Parathyroid adenoma (tissue), 2 donors: ENCODE data around the gene GJD3.
A peak's percentile ranks its signal among the peaks of the same experiment; 100 is the strongest.

Experiments
- H2AFZ ChIP-seq: fragments of 300-600 bp; sonication (generic); one replicate; pipeline ENCODE4 v1.7.0; 2017; ENCODE audit warnings: antibody characterized with exemption, mild to moderate bottlenecking
- H3K27ac ChIP-seq: fragments of 300-600 bp; sonication (generic); one replicate; pipeline ENCODE4 v1.7.0; 2017
- H3K27me3 ChIP-seq: fragments of 300-600 bp; sonication (generic); one replicate; pipeline ENCODE4 v1.7.0; 2017; ENCODE audit warnings: low read length; ENCODE audit not compliant: control insufficient read depth, insufficient read depth
- H3K36me3 ChIP-seq: fragments of 300-600 bp; sonication (generic); one replicate; pipeline ENCODE4 v1.7.0; 2017; ENCODE audit warnings: low read length; ENCODE audit not compliant: control insufficient read depth, insufficient read depth
- H3K4me1 ChIP-seq: fragments of 300-600 bp; sonication (generic); one replicate; pipeline ENCODE4 v1.7.0; 2017; ENCODE audit warnings: control low read depth
- H3K4me2 ChIP-seq: fragments of 300-600 bp; sonication (generic); one replicate; pipeline ENCODE4 v1.7.0; 2017; ENCODE audit warnings: low read length
- H3K4me3 ChIP-seq: fragments of 300-600 bp; sonication (generic); one replicate; pipeline ENCODE4 v1.7.0; 2017; ENCODE audit warnings: low read depth, low read length
- H3K79me2 ChIP-seq: fragments of 300-600 bp; sonication (generic); one replicate; pipeline ENCODE4 v1.7.0; 2017; ENCODE audit warnings: control low read depth
- H3K9ac ChIP-seq: fragments of 300-600 bp; sonication (generic); one replicate; pipeline ENCODE4 v1.7.0; 2017; ENCODE audit warnings: mild to moderate bottlenecking
- H3K9me3 ChIP-seq: fragments of 300-600 bp; sonication (generic); one replicate; pipeline ENCODE4 v1.7.0; 2017; ENCODE audit warnings: low read length; ENCODE audit not compliant: control insufficient read depth
- TF ChIP-seq, protein P1 (sequence below): fragments of 300-600 bp; sonication (generic); IDR thresholded peaks from one replicate; pipeline ENCODE4 v1.7.0; 2017; ENCODE audit warnings: antibody characterized with exemption, mild to moderate bottlenecking
- donor health status: primary hyperparathyroidism.

Gene GJD3

DNA sequence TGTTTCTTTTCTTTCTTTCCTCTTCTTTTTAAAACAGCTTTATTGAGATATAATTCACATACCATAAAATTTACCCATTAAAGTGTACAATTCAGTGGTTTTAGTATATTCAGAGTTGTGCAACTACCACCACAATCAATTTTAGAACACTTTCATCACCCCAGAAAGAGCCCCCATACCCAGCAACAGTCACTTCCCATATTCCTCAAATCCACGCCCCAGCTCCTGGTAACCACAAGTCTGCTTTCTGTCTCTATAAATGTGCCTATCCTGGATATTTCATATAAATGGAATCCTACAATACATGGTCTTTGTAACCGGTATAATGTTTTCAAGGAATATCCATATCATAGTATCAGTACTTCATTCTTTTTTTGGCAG, 36.2 kb downstream of the GJD3 start:
- Histone ChIP-seq H3K9me3 (no peaks in the 10 kb centered on the region), H3K4me3 (no peak overlapping the region), H3K4me2 (no peak overlapping the region), H3K79me2 (peaks cover 12% of the 10 kb centered on the region), H3K4me1 (peaks cover 48% of the 10 kb centered on the region), H3K27ac (peak overlapping the region; percentile 27), H3K36me3 (no peaks in the 10 kb centered on the region), H3K9ac (no peak overlapping the region), H3K27me3 (no peaks in the 10 kb centered on the region), H2AFZ (no peak overlapping the region)
- TF ChIP-seq, protein P1, sequence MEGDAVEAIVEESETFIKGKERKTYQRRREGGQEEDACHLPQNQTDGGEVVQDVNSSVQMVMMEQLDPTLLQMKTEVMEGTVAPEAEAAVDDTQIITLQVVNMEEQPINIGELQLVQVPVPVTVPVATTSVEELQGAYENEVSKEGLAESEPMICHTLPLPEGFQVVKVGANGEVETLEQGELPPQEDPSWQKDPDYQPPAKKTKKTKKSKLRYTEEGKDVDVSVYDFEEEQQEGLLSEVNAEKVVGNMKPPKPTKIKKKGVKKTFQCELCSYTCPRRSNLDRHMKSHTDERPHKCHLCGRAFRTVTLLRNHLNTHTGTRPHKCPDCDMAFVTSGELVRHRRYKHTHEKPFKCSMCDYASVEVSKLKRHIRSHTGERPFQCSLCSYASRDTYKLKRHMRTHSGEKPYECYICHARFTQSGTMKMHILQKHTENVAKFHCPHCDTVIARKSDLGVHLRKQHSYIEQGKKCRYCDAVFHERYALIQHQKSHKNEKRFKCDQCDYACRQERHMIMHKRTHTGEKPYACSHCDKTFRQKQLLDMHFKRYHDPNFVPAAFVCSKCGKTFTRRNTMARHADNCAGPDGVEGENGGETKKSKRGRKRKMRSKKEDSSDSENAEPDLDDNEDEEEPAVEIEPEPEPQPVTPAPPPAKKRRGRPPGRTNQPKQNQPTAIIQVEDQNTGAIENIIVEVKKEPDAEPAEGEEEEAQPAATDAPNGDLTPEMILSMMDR: no peak

DNA sequence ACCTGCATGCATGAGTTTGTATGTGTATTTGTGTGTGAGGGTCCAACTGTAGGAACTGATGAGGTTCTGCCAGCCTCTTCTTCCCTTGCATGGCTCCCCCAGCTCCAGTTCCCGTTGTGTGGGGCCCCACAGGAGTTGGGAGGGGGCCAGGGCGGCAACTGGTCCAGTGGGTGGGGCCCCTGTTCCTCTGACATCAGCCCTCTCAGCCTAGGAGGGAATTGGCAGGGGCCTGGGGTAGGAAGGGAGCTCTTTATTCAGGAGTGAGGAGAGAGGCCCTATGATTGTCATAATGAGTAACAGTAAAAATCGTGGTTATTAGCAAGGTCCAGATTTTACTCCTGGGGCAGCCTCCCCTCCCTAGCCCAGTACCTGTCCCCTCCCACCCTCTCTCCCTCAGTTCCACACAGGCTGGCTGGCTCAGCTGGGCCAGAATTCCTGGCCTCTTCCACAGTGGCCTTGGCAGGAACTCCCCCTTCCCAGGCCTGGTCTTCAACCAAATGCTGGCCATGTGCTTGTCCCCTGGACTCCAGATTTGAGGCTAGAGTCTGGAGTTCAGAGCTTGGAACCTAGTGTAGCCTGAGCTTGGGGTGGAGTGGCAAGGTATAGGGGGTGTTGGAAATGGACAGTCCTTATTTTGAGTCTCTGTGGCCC, 36.7 kb downstream of the GJD3 start:
- no peak overlapping the region for H3K4me3 ChIP-seq

DNA sequence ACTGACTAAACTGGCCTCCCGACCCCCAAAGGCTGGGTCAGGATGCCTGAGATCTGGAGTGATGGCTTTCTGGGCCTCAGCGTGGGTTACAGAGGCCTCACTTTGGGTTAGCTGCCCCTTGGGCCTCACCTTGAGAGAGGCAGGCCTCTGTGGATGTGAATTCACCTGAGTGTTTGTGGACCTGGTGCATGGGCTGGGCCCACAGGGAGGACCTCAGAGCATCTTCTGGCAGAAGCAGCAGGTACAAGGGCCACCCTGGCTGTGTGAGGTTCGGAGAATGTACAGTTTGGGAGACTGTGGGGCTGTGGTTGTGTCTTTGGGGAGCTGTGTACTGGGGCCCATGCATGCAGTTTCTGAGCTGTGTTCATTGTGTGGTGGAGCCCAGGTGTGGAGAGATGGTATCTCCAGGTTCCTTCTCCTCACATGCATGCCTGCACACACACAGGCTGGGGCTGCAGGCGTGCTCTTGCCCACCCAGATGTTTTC, 37.2 kb downstream of the GJD3 start:
- Histone ChIP-seq H3K36me3 (no peaks in the 10 kb centered on the region), H3K27ac (peak overlapping the region; percentile 60), H3K4me3 (no peak overlapping the region), H3K9me3 (no peaks in the 10 kb centered on the region), H3K27me3 (no peaks in the 10 kb centered on the region), H3K9ac (no peak overlapping the region), H3K4me1 (peaks cover 52% of the 10 kb centered on the region), H3K79me2 (peaks cover 19% of the 10 kb centered on the region), H3K4me2 (peak overlapping the region; percentile 22), H2AFZ (no peak overlapping the region)
- TF ChIP-seq, protein P1: no peak

More for the DNA sequence above, 36.7 kb downstream of the GJD3 start:
- Histone ChIP-seq H3K9ac (no peak overlapping the region), H3K4me1 (peaks cover 51% of the 10 kb centered on the region), H3K9me3 (no peaks in the 10 kb centered on the region), H3K27ac (peak overlapping the region; percentile 27), H3K27me3 (no peaks in the 10 kb centered on the region), H3K79me2 (peaks cover 14% of the 10 kb centered on the region), H2AFZ (no peak overlapping the region), H3K36me3 (no peaks in the 10 kb centered on the region), H3K4me2 (no peak overlapping the region)
- TF ChIP-seq, protein P1: no peak

DNA sequence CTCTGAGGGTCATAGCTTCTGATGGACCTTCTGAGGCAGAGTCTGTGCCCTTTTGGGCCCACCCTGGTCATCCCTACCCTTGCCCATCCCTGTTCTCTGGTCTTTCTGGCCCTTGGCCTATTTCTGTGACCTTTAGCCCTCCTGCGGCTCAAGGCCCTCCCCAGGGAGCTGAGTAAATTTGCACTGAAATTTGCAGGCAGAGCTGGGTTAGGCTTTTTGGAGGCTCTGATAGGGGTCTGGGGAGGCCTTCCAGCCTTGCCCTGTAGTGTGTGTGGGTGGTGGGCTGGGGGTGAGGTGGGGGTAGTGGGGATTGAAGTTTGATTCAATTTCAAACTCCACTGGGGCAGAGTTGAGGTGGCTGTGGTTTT, 37.7 kb downstream of the GJD3 start:
- TF ChIP-seq, protein P1: no peak
- Histone ChIP-seq H3K79me2 (peaks cover 23% of the 10 kb centered on the region), H3K36me3 (no peaks in the 10 kb centered on the region), H3K4me1 (peaks cover 49% of the 10 kb centered on the region), H3K27ac (peak overlapping the region; percentile 60), H3K9ac (no peak overlapping the region), H3K4me2 (no peak overlapping the region), H3K9me3 (no peaks in the 10 kb centered on the region), H3K27me3 (no peaks in the 10 kb centered on the region), H3K4me3 (no peak overlapping the region), H2AFZ (no peak overlapping the region)
